Duodenal mucosa (tissue), 2 donors: ENCODE measurements around the gene ATF3.
A peak's percentile ranks its signal among the peaks of the same experiment; 100 is the strongest.

Experiments
- H3K27ac ChIP-seq: one replicate; pipeline ENCODE4 v1.7.0; 2013; ENCODE audit warnings: low read depth, low read length
- H3K27me3 ChIP-seq, 2 donors: one replicate each; pipeline ENCODE4 v1.7.0; 2013; ENCODE audit warnings: low read length in 2 of 2, control low read depth in 1 of 2; ENCODE audit not compliant: insufficient read depth in 2 of 2, control insufficient read depth in 1 of 2
- H3K36me3 ChIP-seq, 2 donors: one replicate each; pipeline ENCODE4 v1.7.0; 2013; ENCODE audit warnings: low read length in 2 of 2, control low read depth in 1 of 2; ENCODE audit not compliant: insufficient read depth in 2 of 2, control insufficient read depth in 1 of 2
- H3K4me1 ChIP-seq, 2 donors: one replicate each; pipeline ENCODE4 v1.7.0; 2013; ENCODE audit warnings: low read length in 2 of 2, control low read depth in 1 of 2; ENCODE audit not compliant: insufficient read depth in 2 of 2, control insufficient read depth in 1 of 2
- H3K4me3 ChIP-seq, 2 donors: one replicate each; pipeline ENCODE4 v1.7.0; 2013; ENCODE audit warnings: low read length in 2 of 2, low read depth in 1 of 2
- H3K9ac ChIP-seq, 2 donors: one replicate each; pipeline ENCODE4 v1.7.0; 2013; ENCODE audit warnings: low read length in 2 of 2, low read depth in 1 of 2
- H3K9me3 ChIP-seq, 2 donors: one replicate each; pipeline ENCODE4 v1.7.0; 2013; ENCODE audit warnings: low read length in 2 of 2, control low read depth in 1 of 2; ENCODE audit not compliant: control insufficient read depth in 1 of 2

Gene ATF3, protein sequence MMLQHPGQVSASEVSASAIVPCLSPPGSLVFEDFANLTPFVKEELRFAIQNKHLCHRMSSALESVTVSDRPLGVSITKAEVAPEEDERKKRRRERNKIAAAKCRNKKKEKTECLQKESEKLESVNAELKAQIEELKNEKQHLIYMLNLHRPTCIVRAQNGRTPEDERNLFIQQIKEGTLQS

DNA sequence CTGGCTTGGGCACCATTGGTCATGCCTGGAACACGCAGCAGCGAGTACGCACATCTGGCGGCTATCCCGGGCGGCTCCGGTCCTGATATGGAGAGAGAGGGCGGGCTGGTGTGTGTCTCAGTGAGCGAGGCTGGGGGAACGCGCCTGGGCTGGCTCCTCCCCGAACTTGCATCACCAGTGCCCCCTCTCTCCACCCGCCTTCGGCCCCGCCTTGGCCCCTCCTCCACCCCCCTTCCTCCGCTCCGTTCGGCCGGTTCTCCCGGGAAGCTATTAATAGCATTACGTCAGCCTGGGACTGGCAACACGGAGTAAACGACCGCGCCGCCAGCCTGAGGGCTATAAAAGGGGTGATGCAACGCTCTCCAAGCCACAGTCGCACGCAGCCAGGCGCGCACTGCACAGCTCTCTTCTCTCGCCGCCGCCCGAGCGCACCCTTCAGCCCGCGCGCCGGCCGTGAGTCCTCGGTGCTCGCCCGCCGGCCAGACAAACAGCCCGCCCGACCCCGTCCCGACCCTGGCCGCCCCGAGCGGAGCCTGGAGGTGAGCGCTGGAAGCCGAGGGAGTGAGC is at the start of gene ATF3:
ATF3 (plus strand) TSS at position 370 of the 567 bp plus-strand sequence. CDS start 6,261 bp downstream, outside the sequence.
- peaks cover 16 to 34% of the 10 kb centered on the region in 2 donors for H3K27me3 ChIP-seq
- peak within 1 kb of the TSS; percentile 77 to 79 for H3K4me3 ChIP-seq
- H3K4me1 ChIP-seq: peaks cover 25 to 39% of the 10 kb centered on the region in 2 donors
- no peaks in the 10 kb centered on the region for H3K9me3 ChIP-seq
- peak within 1 kb of the TSS; percentile 90 for H3K27ac ChIP-seq
- peak within 1 kb of the TSS; percentile 87 to 91 for H3K9ac ChIP-seq
- no peaks in the 10 kb centered on the region for H3K36me3 ChIP-seq

DNA sequence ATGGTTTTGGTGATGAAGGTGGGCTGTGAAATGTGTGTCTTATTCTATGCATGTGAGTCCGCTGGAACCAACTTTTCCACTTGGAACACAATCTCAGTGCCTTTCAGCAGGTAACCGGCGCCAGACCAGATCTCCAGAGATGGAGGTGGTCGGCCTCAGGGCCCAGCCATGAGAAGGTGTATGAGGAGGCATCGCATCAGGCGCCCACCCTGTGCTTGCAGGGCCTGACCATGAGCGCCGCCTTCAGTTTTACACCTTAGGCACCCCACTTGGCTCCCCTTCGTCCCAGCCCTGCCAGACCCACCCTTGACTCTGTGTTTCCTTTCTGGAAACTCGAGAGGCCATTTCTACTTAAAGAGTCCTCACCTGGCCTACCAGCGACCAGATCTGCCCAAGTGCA is 48.6 kb upstream of the ATF3 start:
- H3K4me1 ChIP-seq: peaks cover 0 to 8% of the 10 kb centered on the region in 2 donors
- no peaks in the 10 kb centered on the region for H3K9me3 ChIP-seq
- H3K4me3 ChIP-seq: no peak overlapping the region
- no peaks in the 10 kb centered on the region for H3K27me3 ChIP-seq
- H3K9ac ChIP-seq: no peak overlapping the region
- no peak overlapping the region for H3K27ac ChIP-seq
- no peaks in the 10 kb centered on the region for H3K36me3 ChIP-seq

DNA sequence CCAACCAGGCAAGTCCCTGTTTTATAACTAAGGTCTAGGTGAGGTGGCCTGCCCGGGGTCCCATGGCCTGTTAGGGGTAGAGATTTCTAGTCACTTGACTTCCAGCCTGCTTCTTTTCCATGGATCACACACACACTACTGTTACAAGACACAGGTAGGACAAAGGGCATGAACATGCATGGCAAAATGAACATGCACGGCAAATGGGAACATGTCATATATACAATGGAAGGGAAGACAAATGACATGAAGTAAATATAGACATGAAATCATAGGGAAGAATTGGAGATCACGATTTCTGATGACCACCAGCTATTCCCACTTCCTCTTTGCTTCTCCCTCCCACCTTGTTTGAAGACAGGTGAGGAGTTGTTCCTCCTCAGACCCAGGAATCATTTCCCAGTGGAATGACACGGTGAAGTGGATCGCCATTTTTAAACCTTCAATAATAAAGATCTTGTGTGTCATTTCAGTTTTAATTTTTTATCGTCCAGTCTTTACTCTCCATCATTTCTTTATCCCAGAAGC is 47.6 kb upstream of the ATF3 start:
- Histone ChIP-seq H3K36me3 (no peaks in the 10 kb centered on the region), H3K4me1 (peaks cover 0 to 9% of the 10 kb centered on the region in 2 donors), H3K27ac (no peak overlapping the region)

DNA sequence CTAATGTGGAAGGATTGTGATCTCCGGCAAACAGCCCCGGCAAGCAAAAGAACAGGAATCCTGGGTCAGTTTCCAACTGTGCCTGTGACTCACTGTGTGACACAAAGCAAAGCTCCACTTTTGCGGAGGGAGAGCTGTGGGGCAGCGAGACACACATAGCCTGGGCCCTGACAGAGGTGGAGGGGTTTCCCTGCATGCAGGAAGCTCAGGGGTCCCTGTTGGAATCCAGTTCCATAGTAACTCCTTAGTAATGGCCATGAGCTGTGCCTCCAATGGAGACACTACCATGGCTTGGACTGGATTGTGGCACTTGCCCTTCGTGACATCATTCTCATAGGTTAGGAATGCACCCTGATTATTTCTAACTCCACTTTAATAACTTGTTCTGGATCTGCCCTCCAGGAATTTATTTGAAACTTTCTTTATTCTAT is 47.0 kb upstream of the ATF3 start:
- H3K4me3 ChIP-seq: no peak overlapping the region
- no peak overlapping the region for H3K9ac ChIP-seq
- no peaks in the 10 kb centered on the region for H3K27me3 ChIP-seq
- H3K9me3 ChIP-seq: no peaks in the 10 kb centered on the region
- peaks cover 0 to 14% of the 10 kb centered on the region in 2 donors for H3K4me1 ChIP-seq
- H3K27ac ChIP-seq: no peak overlapping the region
- no peaks in the 10 kb centered on the region for H3K36me3 ChIP-seq

More for the DNA sequence above, 47.6 kb upstream of the ATF3 start:
- H3K9me3 ChIP-seq: no peaks in the 10 kb centered on the region
- H3K27me3 ChIP-seq: no peaks in the 10 kb centered on the region
- H3K4me3 ChIP-seq: no peak overlapping the region
- H3K9ac ChIP-seq: no peak overlapping the region

DNA sequence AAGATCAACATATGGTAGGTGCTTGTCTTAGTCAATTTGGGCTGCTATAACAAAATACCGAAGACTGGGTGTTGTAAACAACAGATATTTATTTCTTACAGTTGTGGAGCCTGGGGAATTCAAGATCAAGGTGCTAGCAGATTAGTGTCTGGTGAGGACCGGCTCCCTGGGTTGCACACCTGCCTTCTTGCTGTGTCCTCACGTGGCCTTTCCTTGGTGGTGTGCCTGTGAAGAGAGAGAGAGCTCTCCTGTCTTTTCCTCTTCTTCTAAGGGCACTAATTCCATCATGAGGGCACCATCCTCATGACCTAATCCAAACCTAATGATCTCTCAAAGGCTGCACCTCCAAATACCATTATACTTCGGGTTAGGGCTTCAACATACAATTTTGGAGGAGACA is 45.8 kb upstream of the ATF3 start:
- Histone ChIP-seq H3K27ac (no peak overlapping the region), H3K4me1 (peaks cover 0 to 20% of the 10 kb centered on the region in 2 donors), H3K27me3 (no peaks in the 10 kb centered on the region), H3K4me3 (no peak overlapping the region), H3K9me3 (no peaks in the 10 kb centered on the region), H3K36me3 (no peaks in the 10 kb centered on the region), H3K9ac (no peak overlapping the region)

DNA sequence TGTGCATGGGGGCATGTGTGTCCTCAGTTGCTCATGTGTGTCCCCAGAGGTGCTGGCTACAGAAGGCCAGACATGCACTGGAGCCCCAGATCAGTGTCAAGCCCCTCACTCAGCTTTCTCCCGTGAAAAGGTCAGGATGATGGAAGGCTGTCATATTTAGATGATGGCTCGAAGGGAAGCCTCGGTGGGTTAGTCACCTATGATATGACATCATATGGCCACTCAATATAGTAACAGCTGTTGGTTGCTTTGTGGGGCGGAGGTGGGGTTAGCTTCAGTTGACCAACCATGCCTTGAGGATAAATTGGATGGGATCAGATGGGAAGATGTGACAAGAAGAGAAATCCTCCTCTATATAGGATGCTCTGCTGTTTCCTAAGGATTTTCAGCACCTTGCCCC is 43.5 kb upstream of the ATF3 start:
- H3K4me3 ChIP-seq: no peak overlapping the region
- H3K27me3 ChIP-seq: no peaks in the 10 kb centered on the region
- H3K9ac ChIP-seq: no peak overlapping the region
- H3K27ac ChIP-seq: no peak overlapping the region
- no peaks in the 10 kb centered on the region for H3K9me3 ChIP-seq
- H3K36me3 ChIP-seq: no peaks in the 10 kb centered on the region
- H3K4me1 ChIP-seq: peaks cover 0 to 16% of the 10 kb centered on the region in 2 donors

DNA sequence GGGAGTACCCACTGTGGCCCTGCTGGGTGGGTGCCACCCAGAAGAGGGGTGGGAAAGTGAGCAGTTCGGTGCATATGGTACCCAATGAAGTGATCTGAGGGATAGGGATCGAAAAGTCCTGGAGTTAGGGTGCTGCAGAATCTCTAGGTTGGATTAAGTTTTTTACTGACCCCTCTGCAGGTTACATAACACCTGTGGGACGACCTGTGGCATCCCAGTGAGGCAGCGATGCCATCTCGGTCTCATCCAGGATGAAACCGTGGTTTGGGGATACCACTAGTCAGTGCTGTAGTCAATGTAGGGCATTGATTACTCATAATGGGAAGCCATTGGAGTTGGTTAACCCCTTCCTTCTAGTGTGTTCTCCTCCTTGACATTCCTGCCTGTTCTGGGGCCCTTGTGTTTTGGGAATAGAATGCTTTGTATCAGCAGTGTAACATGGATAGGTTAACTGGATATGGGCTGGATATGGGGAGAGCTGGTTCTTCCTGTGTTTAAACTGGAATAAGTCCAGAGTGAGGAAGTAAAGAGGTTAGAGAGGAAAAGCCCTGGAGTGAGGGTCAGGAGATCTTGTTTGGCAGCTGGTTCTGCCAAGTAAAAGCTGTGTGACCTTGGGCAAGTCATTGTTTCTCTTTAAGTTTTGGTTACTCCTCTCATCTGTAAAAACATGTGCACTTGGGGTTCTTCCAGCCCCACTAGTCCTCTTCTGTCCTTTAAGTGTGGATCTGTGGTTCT is 42.8 kb upstream of the ATF3 start:
- Histone ChIP-seq H3K9ac (no peak overlapping the region), H3K4me3 (no peak overlapping the region), H3K4me1 (peaks cover 0 to 16% of the 10 kb centered on the region in 2 donors), H3K27ac (no peak overlapping the region), H3K27me3 (no peaks in the 10 kb centered on the region), H3K36me3 (no peaks in the 10 kb centered on the region), H3K9me3 (no peaks in the 10 kb centered on the region)

DNA sequence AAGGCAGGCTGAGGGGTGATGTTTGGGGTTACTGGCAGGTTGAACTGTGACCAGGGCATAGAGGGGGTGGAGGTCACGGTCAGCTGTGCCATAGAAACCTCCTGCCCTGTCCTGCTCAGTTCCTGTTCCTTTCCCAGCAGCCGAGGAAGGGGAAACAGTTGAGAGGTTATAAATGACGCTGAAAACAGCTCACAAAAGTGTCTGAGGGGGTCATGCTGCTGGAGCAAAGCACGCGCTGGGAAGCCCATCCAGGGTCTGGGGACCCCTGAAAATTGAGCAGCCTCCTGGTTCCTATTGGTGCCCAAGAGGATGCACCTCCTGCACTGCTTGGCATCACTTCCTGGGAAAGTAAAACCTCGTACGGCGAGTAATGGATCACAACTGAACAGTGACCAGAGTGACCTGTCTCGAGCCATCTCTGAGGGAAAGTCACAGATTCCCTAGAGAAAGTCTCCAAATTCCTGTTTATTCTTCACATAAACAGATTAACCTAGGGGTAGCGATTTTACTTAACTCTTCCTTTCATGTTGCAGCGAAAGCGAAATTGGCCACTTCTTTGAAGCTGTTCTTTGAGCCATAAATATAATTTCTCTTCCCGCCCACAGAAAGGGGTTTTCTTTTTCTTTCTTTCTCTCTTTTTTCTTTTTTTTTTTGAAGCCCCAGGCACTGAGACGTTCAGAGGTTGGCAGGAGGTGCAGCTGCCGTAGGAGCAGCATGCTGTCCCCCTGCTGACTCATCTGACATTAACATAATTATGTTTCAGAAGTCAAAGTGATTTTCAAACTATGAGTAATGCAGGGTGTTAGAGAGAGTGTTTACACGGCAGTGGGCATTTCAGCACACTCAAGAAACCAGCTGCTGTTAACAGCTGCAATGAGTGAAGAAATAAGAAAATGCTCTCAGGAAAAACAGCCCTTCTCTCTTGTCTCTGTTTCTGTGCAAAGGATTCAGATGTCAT is 41.8 kb upstream of the ATF3 start:
- peaks cover 0 to 16% of the 10 kb centered on the region in 2 donors for H3K4me1 ChIP-seq
- H3K9me3 ChIP-seq: no peaks in the 10 kb centered on the region
- H3K27me3 ChIP-seq: no peaks in the 10 kb centered on the region
- H3K4me3 ChIP-seq: peak overlapping the region; percentile 80 to 88
- peak overlapping the region; percentile 74 to 87 for H3K9ac ChIP-seq
- H3K36me3 ChIP-seq: no peaks in the 10 kb centered on the region
- peak overlapping the region; percentile 46 for H3K27ac ChIP-seq

DNA sequence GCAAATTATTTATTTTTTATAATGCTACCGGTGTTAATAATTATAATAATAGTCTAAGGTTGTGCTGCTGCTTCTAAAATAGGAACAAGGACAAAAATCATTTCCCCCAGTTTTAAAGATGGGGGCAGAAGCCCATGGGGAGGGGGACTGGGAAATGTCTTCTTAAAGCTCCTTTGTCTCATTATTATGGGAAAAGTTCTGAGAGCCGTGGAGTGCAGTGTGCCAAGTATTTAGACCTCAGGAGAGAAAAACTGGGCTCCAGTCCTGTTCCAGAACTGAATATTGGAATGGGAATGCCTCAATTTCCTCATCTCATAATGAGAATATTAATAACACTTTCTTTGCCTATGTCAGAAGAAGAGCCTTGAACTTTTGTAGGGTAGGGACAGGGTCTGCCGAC is 40.9 kb upstream of the ATF3 start:
- Histone ChIP-seq H3K27me3 (no peaks in the 10 kb centered on the region), H3K4me1 (peaks cover 0 to 16% of the 10 kb centered on the region in 2 donors), H3K27ac (no peak overlapping the region), H3K36me3 (no peaks in the 10 kb centered on the region), H3K9ac (peak overlapping the region in 1 of 2 donors; percentile 87), H3K9me3 (no peaks in the 10 kb centered on the region), H3K4me3 (peak overlapping the region in 1 of 2 donors; percentile 88)
